RKO (cell line): ENCODE measurements around the gene EIF2A.
"Not testable (repeated sequence)": the region's sequence is repeated elsewhere in the genome, so short reads cannot be mapped to it uniquely, and the experiment has no call there.

Experiments used
- DNase-seq: peaks from one replicate; pipeline ENCODE4 v3.0.0-alpha.2; 2016; ENCODE audit warnings: low spot score

Gene EIF2A

GRCh38 chr3:150546226-150547044 lies at the start of gene EIF2A, which contains the start of gene SERP1:
TSS of gene EIF2A (plus strand) at chr3:150546787. CDS start at chr3:150546803, 16 bp downstream.
TSS of gene SERP1 (minus strand) at chr3:150546496. CDS start at chr3:150546135, 361 bp downstream.
- peak; percentile 98 for DNase-seq

DNA sequence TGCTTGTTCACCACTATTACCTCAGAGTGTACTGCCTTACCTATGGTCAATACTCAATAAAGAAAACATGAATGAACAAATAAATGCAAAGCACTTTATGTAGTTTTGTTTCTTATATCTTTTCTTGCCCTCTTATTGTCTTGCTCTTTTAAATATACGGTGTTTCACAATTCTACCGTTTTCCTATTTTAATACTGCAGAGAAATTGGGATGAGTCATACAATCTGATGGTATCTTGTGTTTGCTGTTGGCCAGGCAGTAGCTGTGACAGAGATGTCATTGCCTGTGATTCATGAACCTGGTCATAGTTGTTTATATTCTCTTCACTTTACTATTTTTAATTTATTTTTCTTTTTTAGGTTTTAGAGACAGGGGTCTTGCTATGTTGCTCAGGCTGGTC lies 48.6 kb upstream of the EIF2A start:
- peak; percentile 54 for DNase-seq

- DNase-seq = not testable (repeated sequence)
These were observed 45.6 kb upstream of the EIF2A start for GRCh38 chr3:150500960-150501359.

DNA sequence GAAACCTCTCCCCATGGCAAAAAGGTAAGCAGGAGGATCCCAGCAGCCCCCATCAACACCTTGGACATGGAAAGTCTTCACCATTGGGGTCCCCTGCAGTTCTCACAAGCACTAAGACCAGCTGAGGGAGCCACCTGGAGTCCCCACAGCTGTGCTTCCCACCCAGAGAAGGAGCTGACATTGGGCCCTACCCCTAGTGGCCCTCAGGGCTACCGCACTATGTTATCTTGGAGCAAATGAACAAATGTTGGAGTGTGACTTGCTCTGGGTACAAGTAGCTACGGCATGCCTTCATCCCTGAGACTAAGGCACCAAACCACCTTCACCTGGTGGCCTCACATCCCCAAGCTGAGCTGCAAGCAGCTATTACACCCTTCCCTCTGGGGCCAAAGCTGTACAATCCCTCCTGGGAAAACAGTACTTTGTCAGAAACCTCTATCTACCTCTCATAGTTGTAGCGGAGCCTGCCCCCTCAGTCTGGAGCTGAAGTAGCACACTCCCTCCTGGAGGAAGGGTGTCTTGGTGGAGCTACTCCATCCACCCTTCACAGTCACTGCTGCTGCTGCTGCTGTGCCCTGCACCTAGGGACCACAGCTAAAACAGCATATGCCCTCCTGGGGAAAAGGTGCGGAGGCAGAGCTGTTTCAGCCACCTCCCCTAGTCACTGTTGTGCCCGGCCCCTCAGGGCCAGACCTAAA lies 43.0 kb upstream of the EIF2A start:
- DNase-seq = no peak

DNA sequence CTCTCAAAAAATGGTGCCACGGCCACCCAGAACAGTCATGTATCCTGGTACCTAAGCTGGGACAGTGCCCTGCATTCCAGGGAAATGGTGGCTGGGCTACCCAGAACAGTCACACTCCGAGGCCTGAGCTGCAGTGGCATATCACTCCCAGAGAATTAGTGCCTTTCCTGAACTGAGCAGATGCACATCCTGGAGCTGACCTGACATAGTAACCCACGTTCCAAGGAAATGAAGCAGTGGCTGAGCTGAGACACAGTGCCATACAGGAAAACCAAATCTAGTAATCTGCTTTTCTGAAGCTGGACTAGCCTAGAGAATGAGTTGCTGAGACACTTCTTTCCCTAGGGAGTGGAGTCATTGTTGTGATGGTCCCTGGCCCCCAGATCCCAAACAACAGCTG lies 42.1 kb upstream of the EIF2A start:
- DNase-seq = no peak

GRCh38 chr3:150508401-150508800 lies 38.2 kb upstream of the EIF2A start:
- DNase-seq = no peak

DNA sequence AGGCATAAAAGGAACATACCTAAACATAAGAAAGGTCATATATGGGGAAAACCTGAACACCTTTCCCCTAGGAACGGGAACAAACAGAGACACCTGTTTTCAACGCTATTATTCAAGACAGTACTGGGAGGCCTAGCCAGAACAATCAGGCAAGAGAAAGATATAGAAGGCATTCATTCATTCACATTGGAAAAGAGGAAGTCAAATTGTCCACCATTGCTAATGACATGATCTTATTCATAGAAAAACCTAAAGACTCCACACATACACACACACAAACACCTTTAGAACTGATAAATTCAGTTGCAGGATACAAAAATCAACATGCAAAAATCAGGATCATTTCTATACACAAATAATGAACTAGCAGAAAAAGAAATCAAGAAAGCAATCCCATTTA lies 36.8 kb upstream of the EIF2A start:
- no peak for DNase-seq

DNA sequence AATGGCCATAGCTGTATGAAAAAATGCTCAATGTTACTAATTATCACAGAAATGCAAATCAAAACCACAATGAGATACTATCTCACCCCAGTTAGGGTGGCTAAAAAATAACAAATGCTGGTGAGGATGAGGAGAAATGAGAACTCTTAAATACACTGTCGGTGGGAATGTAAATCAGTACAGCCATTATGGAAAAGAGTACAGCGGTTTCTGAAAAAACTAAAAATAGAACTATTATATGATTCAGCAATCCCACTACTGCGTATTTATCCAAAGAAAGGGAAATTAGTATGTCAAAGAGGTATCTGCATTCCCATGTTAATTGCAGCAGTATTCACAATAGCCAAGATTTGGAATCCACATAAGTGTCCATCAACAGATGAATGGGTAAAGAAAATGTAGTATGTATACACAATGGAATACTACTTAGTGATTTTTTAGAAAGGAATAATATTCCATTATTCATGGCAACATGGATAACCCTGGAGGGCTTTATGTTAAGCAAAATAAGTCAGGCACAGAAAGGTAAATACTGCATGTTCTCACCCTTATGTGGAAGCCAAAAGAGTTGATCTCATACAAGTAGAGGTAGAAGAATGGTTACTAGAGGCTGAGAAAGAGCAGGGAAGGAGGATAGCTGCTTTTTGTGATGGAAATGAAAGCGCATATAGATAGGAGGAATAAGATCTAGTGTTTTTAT lies 35.3 kb upstream of the EIF2A start:
- DNase-seq = no peak

- DNase-seq = peak; percentile 22
These were observed 31.4 kb upstream of the EIF2A start for GRCh38 chr3:150515210-150515609.

- DNase-seq = no peak
These were observed 27.6 kb upstream of the EIF2A start for GRCh38 chr3:150519026-150519425.

GRCh38 chr3:150520408-150520807 lies 26.2 kb upstream of the EIF2A start:
- DNase-seq = no peak

DNA sequence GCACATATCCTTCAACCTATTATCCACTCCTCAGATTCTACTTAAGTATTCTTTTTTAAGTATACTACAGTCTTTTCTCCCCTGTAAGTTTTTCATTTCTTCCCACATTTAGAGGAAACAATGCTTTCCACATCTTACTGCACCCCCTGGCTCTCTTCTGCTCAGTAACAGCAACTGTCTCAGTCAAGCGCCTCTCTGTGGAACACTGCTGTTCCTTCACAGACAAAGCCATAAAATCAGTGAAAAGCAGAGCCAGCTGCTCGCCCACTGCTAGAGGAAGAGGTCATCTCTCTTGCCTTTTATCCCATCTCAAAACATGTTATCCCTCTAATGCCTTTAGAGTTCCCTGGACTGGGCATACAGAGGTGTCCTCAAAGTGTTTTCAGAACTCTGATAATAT lies 25.1 kb upstream of the EIF2A start:
- DNase-seq = no peak

DNA sequence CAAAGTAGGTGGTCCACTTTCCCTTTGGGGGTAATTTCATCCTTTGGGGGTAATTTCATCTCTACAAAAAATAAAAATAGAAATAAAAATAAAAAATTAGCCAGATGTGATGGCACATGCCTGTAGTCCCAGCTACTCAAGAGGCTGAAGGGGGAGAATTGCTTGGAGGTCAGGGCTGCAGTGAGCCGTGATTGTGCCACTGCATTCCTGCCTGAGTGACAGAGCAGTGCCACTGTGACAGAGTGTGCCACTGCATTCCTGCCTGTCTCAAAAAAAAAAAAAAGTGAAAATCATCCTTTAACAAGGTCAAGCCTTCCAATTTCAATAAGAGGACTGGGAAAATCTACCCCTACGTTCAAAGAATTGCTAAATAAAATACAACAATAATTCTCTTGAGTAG lies 23.0 kb upstream of the EIF2A start:
- DNase-seq = no peak

DNA sequence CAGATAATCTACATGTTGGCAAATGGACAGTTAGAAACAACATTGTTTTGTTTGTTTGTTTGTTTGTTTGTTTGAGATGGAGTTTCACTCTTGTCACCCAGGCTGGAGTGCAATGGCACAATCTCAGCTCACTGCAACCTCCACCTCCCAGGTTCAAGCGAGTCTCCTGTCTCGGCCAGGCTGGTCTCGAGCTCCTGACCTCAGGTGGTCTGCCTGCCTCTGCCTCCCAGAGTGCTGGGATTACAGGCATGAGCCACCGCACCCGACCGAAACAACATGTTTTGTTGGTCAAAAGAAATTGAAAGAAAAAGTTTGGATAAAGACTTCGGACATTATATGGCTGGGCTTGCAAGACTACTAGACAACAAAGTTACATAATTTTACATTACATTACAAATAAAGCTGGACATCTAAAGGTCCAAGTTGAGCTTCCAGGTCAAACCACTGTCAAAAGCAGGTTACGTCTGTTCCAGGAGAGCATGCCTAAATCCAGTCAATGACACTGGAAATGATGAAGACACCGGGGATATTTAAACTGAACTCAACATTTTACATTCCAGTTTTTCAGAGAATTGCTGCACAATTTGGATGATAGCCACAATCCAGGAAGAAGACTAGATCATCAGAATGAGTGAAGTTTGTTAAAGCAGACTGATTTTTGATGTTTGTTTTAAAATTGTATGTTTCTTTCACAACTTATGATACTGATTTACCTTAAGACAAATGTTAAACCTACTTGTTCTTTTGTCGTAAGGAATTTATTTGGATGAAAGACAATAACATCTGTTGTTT lies 18.9 kb upstream of the EIF2A start:
- no peak for DNase-seq

- peak; percentile 57 for DNase-seq
These were observed 18.2 kb upstream of the EIF2A start for GRCh38 chr3:150528354-150528797.

GRCh38 chr3:150531775-150532174 lies 14.8 kb upstream of the EIF2A start:
- DNase-seq = no peak

DNA sequence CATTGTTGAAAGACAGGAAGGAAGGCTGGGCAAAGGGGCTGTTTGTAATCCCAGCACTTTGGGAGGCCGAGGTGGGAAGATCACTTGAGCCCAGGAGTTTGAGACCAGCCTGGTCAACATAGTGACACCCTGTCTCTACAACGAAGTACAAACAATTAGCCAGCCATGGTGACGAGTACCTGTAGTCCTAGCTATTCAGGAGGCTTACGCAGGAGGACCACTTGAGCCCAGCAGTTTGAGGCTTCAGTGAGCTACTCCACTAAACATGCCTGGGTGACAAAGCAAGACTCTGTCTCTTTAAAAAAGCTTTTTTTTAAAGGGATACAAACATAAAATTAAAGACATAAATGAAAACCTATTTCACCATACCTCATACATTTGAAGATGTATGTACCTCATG lies 11.4 kb upstream of the EIF2A start:
- DNase-seq = no peak

GRCh38 chr3:150538324-150539208 lies 8.0 kb upstream of the EIF2A start:
- no peak for DNase-seq

- no peak for DNase-seq
These were observed 6.3 kb upstream of the EIF2A start for GRCh38 chr3:150540297-150540696.

DNA sequence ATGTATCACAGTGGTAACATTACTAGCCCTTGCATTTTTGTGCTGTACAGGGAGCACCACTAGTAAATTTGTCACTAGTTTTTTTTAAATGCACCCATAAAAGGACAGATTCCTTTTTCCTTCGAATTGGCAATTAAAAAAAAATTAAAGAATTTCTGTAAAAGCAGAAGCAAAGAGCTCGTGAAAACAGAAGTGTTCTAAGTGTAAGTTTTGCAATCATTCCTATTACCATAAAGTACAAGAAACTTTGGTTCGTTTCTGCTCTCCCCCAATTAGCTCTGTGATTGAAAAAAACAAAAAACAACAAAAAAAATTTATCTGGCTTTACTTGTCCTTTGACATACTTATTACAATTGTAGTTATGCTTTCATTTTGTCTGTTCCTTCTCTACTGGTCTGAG lies 5.6 kb upstream of the EIF2A start:
- DNase-seq = no peak

DNA sequence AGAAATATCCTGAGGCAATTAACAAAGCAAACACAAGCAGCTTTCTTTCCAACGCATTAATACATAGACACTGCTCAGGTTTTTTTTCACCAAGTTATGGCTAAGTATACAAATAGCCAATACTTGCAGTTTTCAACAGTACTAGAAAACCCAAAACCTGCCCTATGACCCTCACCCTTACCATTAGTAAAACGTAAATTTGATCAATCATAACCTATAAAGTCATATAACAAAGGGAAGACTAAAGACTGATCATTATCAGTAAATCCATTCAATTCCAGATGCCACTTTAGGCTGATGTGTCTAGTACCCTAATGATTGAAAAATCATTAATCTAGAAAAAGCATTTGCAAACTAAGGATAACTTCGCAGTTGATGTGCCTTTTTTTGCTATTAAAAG lies 3.5 kb upstream of the EIF2A start:
- no peak for DNase-seq
